Liver (tissue), 9 donors: Measurements from ENCODE around the gene HMG20B. TPM values are rescaled to one million over a fixed set of nuclear protein-coding genes. Genes with fewer than 3 reads are reported as not detected.

ENCODE experiments used
- DNase-seq: peaks from one replicate; pipeline ENCODE4 v3.0.0-alpha.2; 2017; ENCODE audit warnings: low spot score
- H3K27ac ChIP-seq, 2 donors: one replicate each; pipeline ENCODE4 v1.7.0; 2013; ENCODE audit warnings: inconsistent platforms in 2 of 2, low read length in 2 of 2, control low read depth in 1 of 2, low read depth in 1 of 2, mild to moderate bottlenecking in 1 of 2
- H3K27me3 ChIP-seq, 4 donors: one replicate each; pipeline versions ENCODE4 v1.6.1 to v1.7.0; 2013; ENCODE audit warnings: low read length in 3 of 4, inconsistent platforms in 1 of 4, mild to moderate bottlenecking in 1 of 4, moderate library complexity in 1 of 4; ENCODE audit not compliant: control insufficient read depth in 4 of 4, insufficient read depth in 4 of 4
- H3K36me3 ChIP-seq, 4 donors: one replicate each; pipeline versions ENCODE4 v1.6.1 to v1.7.0; 2013; ENCODE audit warnings: low read length in 3 of 4, mild to moderate bottlenecking in 3 of 4, low read depth in 1 of 4, moderate library complexity in 1 of 4; ENCODE audit not compliant: control insufficient read depth in 4 of 4, insufficient read depth in 3 of 4
- H3K4me1 ChIP-seq, 4 donors: one replicate each; pipeline versions ENCODE4 v1.6.1 to v1.7.0; 2013; ENCODE audit warnings: low read length in 3 of 4, mild to moderate bottlenecking in 3 of 4, moderate library complexity in 1 of 4; ENCODE audit not compliant: control insufficient read depth in 4 of 4, insufficient read depth in 4 of 4
- H3K4me3 ChIP-seq, 3 donors: one replicate each; pipeline versions ENCODE4 v1.6.1 to v1.7.0; 2013; ENCODE audit warnings: low read length in 3 of 3, control low read depth in 1 of 3, low read depth in 1 of 3, mild to moderate bottlenecking in 1 of 3
- H3K9ac ChIP-seq, 2 donors: one replicate each; pipeline ENCODE4 v1.7.0; 2013; ENCODE audit warnings: low read length in 2 of 2, mild to moderate bottlenecking in 2 of 2, moderate library complexity in 2 of 2, control low read depth in 1 of 2, low read depth in 1 of 2
- H3K9me3 ChIP-seq, 4 donors: one replicate each; pipeline versions ENCODE4 v1.6.1 to v1.7.0; 2013; ENCODE audit warnings: low read length in 3 of 4; ENCODE audit not compliant: control insufficient read depth in 4 of 4
- EGR1 ChIP-seq, 2 donors: IDR thresholded peaks; 2 replicates each; pipeline ENCODE4 v1.6.1; 2016 to 2018; ENCODE audit warnings: antibody characterized with exemption in 2 of 2, low read depth in 2 of 2
- FOXA1 ChIP-seq: IDR thresholded peaks from 2 replicates; pipeline ENCODE4 v1.6.1; 2016; ENCODE audit warnings: antibody characterized with exemption
- FOXA2 ChIP-seq: IDR thresholded peaks from 2 replicates; pipeline ENCODE4 v1.6.1; 2016; ENCODE audit warnings: antibody characterized with exemption
- GABPA ChIP-seq, 2 donors: IDR thresholded peaks in 1 of 2; conservative IDR thresholded peaks in 1 of 2; 2 replicates each; pipeline ENCODE4 v1.6.1; 2016; ENCODE audit warnings: antibody characterized with exemption in 2 of 2, mild to moderate bottlenecking in 1 of 2, moderate library complexity in 1 of 2
- HNF4A ChIP-seq, 2 donors: conservative IDR thresholded peaks; 2 replicates each; pipeline ENCODE4 v1.6.1; 2016; ENCODE audit warnings: antibody characterized with exemption in 2 of 2, mild to moderate bottlenecking in 2 of 2
- HNF4G ChIP-seq: IDR thresholded peaks from 2 replicates; pipeline ENCODE4 v1.6.1; 2016; ENCODE audit warnings: antibody characterized with exemption
- JUND ChIP-seq, 2 donors: IDR thresholded peaks; 2 replicates each; pipeline ENCODE4 v1.6.1; 2016; ENCODE audit warnings: antibody characterized with exemption in 2 of 2
- NR2F2 ChIP-seq: IDR thresholded peaks from 2 replicates; pipeline ENCODE4 v1.6.1; 2016; ENCODE audit warnings: antibody characterized with exemption
- RAD21 ChIP-seq, 2 donors: IDR thresholded peaks; 2 replicates each; pipeline ENCODE4 v1.6.1; 2016; ENCODE audit warnings: antibody characterized with exemption in 2 of 2, mild to moderate bottlenecking in 2 of 2
- RXRA ChIP-seq, 2 donors: IDR thresholded peaks; 2 replicates each; pipeline ENCODE4 v1.6.1; 2017 to 2018; ENCODE audit warnings: antibody characterized with exemption in 2 of 2, mild to moderate bottlenecking in 1 of 2
- SP1 ChIP-seq: IDR thresholded peaks from 2 replicates; pipeline ENCODE4 v1.6.1; 2018; ENCODE audit warnings: antibody characterized with exemption, mild to moderate bottlenecking
- TAF1 ChIP-seq: conservative IDR thresholded peaks from 2 replicates; pipeline ENCODE4 v1.6.1; 2016; ENCODE audit warnings: antibody characterized with exemption, mild to moderate bottlenecking
- YY1 ChIP-seq: IDR thresholded peaks from 2 replicates; pipeline ENCODE4 v1.6.1; 2016; ENCODE audit warnings: antibody characterized with exemption, mild to moderate bottlenecking
- WGBS: extraction: QIAGEN DNeasy Blood & Tissue Kit; methylation state at CpG from one replicate; pipeline ENCODE4 v1.1.7; 2013; 5-methylcytosine and 5-hydroxymethylcytosine counted together
- polyA plus RNA-seq, 2 donors: library from polyadenylated mRNA; stranded (reverse) in 1 of 2; unstranded in 1 of 2; fragments of 200-250 nt in 1 of 2; fragments of >200 nt in 1 of 2; fragmentation: Nextera tagmentation in 1 of 2; extraction: Ambion mirVana in 1 of 2; gene quantifications; one replicate each; pipeline versions ENCODE4 v1.2.1 to v1.2.3, GENCODE V29; 2013 to 2015
- total RNA-seq, 2 donors: library from RNA; depleted of rRNA; stranded (reverse); fragments of >200 nt; gene quantifications; one replicate each; pipeline ENCODE4 v1.2.3, GENCODE V29; 2014
- TF ChIP-seq, protein P1 (sequence below): IDR thresholded peaks from 2 replicates; pipeline ENCODE4 v1.6.1; 2016; ENCODE audit warnings: antibody characterized with exemption, mild to moderate bottlenecking
- TF ChIP-seq, protein P2 (sequence below): IDR thresholded peaks from 2 replicates; pipeline ENCODE4 v1.6.1; 2016; ENCODE audit warnings: antibody characterized with exemption
- TF ChIP-seq, protein P3 (sequence below): IDR thresholded peaks from 2 replicates; pipeline ENCODE4 v1.6.1; 2016; ENCODE audit warnings: antibody characterized with exemption
- TF ChIP-seq, protein P4 (sequence below): fragments of 150-350 bp; IDR thresholded peaks from 2 replicates; pipeline ENCODE4 v1.5.1; 2017; ENCODE audit warnings: improper control_type of control experiment, low read depth, low read length; ENCODE audit not compliant: missing input control
- donor health status: healthy.
- donor health status: healthy.
- donor health status: healthy.
- donor health status: healthy.
- donor health status: healthy.

The HMG20B gene
- total and polyA plus RNA-seq, 4 donors: 28.6 to 35.1 (median 30.5) TPM

DNA sequence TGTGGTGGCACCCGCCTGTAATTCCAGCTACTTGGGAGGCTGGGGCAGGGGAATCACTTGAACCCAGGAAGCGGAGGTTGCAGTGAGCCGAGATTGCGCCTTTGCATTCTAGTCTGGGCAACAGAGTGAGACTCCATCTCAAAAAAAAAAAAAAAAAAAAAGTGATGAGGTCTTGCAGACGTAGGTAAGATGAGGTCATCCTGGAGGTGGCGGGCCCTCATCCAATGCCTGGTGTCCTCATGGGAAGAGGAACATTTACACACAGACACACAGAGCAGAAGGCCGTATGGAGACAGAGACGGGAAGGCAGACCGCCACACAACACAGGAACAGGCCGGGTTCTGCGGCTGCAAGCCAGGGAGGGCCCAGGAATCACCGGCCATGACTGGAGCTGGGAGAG is 49.5 kb downstream of the HMG20B start:
- peaks cover 4 to 29% (median 20%) of the 10 kb centered on the region in 4 donors for H3K4me1 ChIP-seq
- TF ChIP-seq, protein P1, sequence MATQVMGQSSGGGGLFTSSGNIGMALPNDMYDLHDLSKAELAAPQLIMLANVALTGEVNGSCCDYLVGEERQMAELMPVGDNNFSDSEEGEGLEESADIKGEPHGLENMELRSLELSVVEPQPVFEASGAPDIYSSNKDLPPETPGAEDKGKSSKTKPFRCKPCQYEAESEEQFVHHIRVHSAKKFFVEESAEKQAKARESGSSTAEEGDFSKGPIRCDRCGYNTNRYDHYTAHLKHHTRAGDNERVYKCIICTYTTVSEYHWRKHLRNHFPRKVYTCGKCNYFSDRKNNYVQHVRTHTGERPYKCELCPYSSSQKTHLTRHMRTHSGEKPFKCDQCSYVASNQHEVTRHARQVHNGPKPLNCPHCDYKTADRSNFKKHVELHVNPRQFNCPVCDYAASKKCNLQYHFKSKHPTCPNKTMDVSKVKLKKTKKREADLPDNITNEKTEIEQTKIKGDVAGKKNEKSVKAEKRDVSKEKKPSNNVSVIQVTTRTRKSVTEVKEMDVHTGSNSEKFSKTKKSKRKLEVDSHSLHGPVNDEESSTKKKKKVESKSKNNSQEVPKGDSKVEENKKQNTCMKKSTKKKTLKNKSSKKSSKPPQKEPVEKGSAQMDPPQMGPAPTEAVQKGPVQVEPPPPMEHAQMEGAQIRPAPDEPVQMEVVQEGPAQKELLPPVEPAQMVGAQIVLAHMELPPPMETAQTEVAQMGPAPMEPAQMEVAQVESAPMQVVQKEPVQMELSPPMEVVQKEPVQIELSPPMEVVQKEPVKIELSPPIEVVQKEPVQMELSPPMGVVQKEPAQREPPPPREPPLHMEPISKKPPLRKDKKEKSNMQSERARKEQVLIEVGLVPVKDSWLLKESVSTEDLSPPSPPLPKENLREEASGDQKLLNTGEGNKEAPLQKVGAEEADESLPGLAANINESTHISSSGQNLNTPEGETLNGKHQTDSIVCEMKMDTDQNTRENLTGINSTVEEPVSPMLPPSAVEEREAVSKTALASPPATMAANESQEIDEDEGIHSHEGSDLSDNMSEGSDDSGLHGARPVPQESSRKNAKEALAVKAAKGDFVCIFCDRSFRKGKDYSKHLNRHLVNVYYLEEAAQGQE: no peak
- TF ChIP-seq GABPA (IDR thresholded peaks at IDR 0.05 in 1 of 2, conservative IDR thresholded peaks at IDR 0.05 in 1 of 2) (no peak), HNF4A (conservative IDR thresholded peaks at IDR 0.05) (no peak), SP1 (no peak), FOXA2 (no peak), NR2F2 (no peak), JUND (IDR thresholded peaks at IDR 0.05) (no peak)
- TF ChIP-seq, protein P2, sequence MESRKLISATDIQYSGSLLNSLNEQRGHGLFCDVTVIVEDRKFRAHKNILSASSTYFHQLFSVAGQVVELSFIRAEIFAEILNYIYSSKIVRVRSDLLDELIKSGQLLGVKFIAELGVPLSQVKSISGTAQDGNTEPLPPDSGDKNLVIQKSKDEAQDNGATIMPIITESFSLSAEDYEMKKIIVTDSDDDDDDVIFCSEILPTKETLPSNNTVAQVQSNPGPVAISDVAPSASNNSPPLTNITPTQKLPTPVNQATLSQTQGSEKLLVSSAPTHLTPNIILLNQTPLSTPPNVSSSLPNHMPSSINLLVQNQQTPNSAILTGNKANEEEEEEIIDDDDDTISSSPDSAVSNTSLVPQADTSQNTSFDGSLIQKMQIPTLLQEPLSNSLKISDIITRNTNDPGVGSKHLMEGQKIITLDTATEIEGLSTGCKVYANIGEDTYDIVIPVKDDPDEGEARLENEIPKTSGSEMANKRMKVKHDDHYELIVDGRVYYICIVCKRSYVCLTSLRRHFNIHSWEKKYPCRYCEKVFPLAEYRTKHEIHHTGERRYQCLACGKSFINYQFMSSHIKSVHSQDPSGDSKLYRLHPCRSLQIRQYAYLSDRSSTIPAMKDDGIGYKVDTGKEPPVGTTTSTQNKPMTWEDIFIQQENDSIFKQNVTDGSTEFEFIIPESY: no peak
- H3K27me3 ChIP-seq: no peaks in the 10 kb centered on the region
- H3K9ac ChIP-seq: no peak overlapping the region
- H3K9me3 ChIP-seq: no peaks in the 10 kb centered on the region
- 87% methylated on average over 12 of the region's 12 CpGs for WGBS
- peaks cover 0 to 28% (median 5%) of the 10 kb centered on the region in 4 donors for H3K36me3 ChIP-seq
- no peak overlapping the region for H3K4me3 ChIP-seq
- DNase-seq: no peak
- no peak overlapping the region for H3K27ac ChIP-seq

DNA sequence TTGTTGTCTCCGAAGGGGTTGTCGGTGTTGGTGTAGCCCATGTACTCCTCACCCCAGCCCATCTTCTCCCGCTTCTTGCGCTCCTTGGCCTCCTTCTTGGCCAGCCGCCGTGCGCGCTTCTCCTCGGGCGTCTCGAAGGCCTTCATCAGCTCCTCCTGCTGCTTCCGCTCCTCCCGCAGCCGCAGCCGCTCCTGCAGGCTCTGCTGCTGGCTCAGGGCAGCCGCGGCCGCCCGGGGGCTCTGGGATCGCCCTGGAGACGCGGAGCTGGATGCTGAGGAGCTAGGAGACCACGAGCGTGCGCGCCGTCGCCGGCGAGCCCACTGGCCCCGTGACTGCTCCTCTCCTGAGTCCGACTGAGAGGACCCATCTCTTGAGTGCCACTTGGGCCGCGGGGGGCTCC is 51.0 kb downstream of the HMG20B start:
- H3K27ac ChIP-seq: no peak overlapping the region
- TF ChIP-seq, protein P2: no peak
- TF ChIP-seq YY1 (no peak), JUND (IDR thresholded peaks at IDR 0.05) (no peak), RXRA (IDR thresholded peaks at IDR 0.05) (no peak), RAD21 (IDR thresholded peaks at IDR 0.05) (no peak), EGR1 (IDR thresholded peaks at IDR 0.05; ENCODE audit: low read depth in 2 of 2) (no peak), TAF1 (no peak), HNF4G (no peak), NR2F2 (no peak), FOXA1 (no peak)
- TF ChIP-seq, protein P3, sequence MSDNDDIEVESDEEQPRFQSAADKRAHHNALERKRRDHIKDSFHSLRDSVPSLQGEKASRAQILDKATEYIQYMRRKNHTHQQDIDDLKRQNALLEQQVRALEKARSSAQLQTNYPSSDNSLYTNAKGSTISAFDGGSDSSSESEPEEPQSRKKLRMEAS: no peak
- TF ChIP-seq, protein P1: no peak
- TF ChIP-seq, protein P4, sequence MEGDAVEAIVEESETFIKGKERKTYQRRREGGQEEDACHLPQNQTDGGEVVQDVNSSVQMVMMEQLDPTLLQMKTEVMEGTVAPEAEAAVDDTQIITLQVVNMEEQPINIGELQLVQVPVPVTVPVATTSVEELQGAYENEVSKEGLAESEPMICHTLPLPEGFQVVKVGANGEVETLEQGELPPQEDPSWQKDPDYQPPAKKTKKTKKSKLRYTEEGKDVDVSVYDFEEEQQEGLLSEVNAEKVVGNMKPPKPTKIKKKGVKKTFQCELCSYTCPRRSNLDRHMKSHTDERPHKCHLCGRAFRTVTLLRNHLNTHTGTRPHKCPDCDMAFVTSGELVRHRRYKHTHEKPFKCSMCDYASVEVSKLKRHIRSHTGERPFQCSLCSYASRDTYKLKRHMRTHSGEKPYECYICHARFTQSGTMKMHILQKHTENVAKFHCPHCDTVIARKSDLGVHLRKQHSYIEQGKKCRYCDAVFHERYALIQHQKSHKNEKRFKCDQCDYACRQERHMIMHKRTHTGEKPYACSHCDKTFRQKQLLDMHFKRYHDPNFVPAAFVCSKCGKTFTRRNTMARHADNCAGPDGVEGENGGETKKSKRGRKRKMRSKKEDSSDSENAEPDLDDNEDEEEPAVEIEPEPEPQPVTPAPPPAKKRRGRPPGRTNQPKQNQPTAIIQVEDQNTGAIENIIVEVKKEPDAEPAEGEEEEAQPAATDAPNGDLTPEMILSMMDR: no peak
- no peak overlapping the region for H3K9ac ChIP-seq
- H3K4me1 ChIP-seq: peaks cover 4 to 32% (median 21%) of the 10 kb centered on the region in 4 donors
- peaks cover 0 to 22% (median 5%) of the 10 kb centered on the region in 4 donors for H3K36me3 ChIP-seq
- DNase-seq: no peak
- WGBS: 96% methylated on average over 34 of the region's 34 CpGs
- H3K27me3 ChIP-seq: no peaks in the 10 kb centered on the region
- H3K4me3 ChIP-seq: no peak overlapping the region
- H3K9me3 ChIP-seq: no peaks in the 10 kb centered on the region
